ENCODE results near the gene WWC2.

WWC2 gene

GRCh38 chr4:183354219-183354618, 255.2 kb downstream of the WWC2 start:
- DNase-seq (ENCODE audit: low read depth) = no peak

DNA sequence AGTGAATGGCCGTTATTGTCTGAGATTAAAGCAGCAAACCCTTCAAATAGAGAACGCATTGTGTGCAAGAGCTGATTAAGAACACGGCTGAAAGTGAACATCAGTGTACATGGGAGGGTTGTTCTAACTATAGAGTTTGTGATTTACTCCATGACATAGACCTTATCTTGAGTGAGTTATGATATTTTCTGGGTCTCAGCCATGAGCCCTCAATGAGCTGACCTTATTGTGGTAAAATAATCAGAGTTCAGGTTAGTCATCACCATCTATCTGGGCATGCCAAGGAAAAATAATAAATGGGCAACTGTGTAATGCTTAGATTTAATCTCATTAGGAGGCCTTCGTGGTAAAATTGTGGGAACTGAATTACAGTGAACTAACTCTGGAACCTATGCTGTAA, 256.3 kb downstream of the WWC2 start:
- DNase-seq (ENCODE audit: low read depth) = no peak

DNA sequence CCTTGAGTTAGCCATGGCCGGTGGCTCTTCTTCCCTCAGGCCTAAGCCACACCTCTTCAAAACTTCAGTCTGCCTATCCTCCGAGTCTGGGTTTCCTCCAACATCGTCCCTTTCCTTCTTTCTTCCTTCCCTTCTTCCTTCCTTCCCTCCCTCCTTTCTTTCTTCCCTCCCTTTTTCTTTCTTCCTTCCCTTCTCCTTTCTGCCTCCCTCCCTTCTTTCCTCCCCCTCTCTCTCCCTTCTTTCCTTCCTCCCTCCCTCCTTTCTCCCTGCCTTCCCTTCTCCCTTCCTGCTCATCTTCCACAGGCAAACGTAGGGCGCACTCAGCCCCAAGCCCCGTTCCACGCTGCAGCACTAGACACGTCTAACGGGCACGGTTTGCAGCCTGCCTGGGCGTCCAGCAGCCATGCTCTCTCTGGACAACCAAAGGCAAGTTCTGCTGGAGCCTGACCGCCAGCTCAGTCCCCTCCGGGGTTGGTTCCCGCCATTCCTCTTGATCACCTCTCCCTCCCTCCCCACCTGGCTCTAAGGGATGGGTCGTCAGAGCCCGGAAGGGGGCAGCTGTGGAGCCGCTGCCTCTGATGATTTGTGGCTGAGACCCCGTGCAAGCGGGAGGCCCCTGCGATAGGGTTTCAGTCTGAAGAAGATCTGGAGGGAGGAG, 257.2 kb downstream of the WWC2 start:
- no peak for DNase-seq (ENCODE audit: low read depth)

DNA sequence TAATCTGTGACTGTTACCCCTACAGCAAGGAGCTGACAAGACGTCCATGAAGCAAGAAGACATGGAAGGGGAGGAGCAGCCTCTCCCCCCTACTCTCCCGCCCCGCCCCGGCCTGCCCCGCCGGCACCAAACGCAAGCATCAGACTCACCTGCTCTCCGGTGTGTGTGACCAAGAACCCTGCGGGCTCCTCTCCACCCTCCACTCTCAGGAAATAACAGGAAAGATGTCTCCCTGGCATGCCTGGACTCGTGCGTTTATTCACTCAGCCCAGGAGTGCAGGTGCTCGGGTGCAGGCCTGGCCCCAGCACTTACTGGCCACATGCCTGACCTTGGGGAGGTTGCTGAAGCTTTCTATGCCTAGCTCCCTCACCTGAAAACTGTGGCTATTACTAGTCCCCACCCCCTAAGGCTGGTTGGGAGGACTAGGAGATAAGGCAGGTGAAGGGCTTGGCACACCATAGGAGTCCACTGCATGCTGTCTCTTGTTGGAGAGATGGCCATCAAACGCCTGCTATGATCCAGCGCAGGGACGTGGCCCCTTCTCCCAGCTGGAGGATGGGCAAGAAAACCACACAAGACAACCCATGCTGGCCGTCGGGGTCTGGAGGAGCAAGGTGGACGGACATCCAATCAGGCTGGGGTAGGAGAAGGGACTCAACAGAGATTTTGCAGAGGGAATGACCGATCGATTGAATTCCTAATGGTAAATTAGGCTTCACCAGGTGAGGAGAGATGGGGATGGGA, 258.0 kb downstream of the WWC2 start:
- no peak for DNase-seq (ENCODE audit: low read depth)

- DNase-seq (ENCODE audit: low read depth) = no peak
Observed at GRCh38 chr4:183358215-183358755, 259.2 kb downstream of the WWC2 start.

- DNase-seq (ENCODE audit: low read depth) = no peak
Observed at GRCh38 chr4:183360161-183360919, 261.3 kb downstream of the WWC2 start.

GRCh38 chr4:183362036-183362435, 263.0 kb downstream of the WWC2 start:
- DNase-seq (ENCODE audit: low read depth) = no peak

- no peak for DNase-seq (ENCODE audit: low read depth)
Observed at GRCh38 chr4:183362916-183363542, 264.0 kb downstream of the WWC2 start.

DNA sequence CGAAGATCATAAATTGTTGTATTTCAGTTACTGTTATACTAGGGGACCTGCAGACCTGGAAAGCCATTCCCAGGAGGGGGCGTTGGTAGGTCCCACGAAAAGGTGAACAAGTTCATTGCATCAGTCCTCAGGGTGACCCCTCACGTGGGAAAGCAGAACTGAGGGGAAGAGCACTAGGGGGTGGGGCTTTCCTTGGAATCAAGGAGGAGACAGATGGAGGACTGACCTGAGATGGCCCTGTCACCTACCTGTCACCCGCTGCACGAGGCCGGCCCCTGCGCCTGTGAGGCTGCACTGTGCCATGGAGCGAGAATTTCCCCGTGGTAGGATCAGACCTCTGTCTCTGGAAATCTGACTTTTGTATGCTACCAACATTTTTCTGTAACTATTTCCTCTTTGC, 265.0 kb downstream of the WWC2 start:
- DNase-seq (ENCODE audit: low read depth) = no peak

DNA sequence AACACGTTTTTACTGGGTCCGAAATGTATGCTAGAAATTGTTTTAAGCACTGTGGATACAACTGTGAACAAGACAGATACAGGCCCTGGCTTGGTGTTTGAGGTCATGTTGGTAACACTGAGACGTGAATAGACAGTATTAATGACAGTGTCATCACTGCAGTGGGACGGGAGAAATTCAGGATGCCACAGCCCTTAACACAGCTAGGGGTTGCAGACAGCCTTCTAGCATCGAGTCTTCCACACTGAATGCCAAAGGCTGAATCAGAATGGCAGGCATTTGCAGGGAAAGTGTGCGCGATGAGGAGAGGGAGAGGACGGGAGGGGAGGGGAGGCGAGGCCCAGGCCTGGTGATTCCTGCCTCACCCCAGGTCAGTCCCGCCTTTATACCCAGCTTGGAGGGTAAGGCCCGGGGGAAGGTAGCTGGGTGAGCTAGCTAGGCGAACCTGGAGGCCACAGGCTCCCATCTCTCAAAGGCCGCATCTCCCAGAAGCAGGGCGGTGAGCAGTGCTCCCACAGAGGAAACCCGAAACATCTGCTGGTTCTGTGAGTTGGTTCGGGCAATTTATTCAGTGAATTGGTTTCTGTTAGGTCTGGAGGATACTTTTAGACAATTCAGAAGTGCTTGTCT, 267.3 kb downstream of the WWC2 start:
- DNase-seq (ENCODE audit: low read depth) = no peak

GRCh38 chr4:183369073-183369472, 270.0 kb downstream of the WWC2 start:
- no peak for DNase-seq (ENCODE audit: low read depth)
